GM12878 (cell line): ENCODE data around the gene SH2D7. TPM values are rescaled to one million over a fixed set of nuclear protein-coding genes. Genes with fewer than 3 reads are reported as not detected.

Source experiments
- ATAC-seq: fragments of 200-7000 bp; cut with Tn5 transposase; 3 replicates; pipeline ENCODE4 v1.9.1; 2020; ENCODE audit warnings: mild to moderate bottlenecking, moderate library complexity
- BruUV-seq: library from RNA; stranded (reverse); fragments of 400-500 nt; replicated peaks from 2 replicates; lab custom pipeline; 2021; lab: Mats Ljungman, UMichigan
- CTCF ChIA-PET: fragments of 300-600 bp; sonication (Branson Sonifier 250); formaldehyde crosslinking; extraction: SDS; loops from one replicate; lab custom pipeline; 2021; ENCODE audit warnings: inconsistent platforms; lab: Yijun Ruan, JAX
- POLR2A ChIA-PET: fragments of 350-600 bp; formaldehyde crosslinking; extraction: SDS; loops from one replicate; lab custom pipeline; 2021; ENCODE audit warnings: inconsistent platforms; lab: Charles Lee
- RAD21 ChIA-PET: fragments of 300-600 bp; sonication (Branson Sonifier 250); formaldehyde crosslinking; loops from one replicate; lab custom pipeline; 2023; ENCODE audit warnings: antibody characterized with exemption; ENCODE audit not compliant: unreplicated experiment; lab: Charles Lee
- SMC1A ChIA-PET: fragments of 300-600 bp; sonication (Branson Sonifier 250); formaldehyde crosslinking; loops from one replicate; lab custom pipeline; 2023; ENCODE audit not compliant: unreplicated experiment, uncharacterized antibody; lab: Charles Lee
- DNase-seq: peaks from one replicate; pipeline ENCODE4 v3.0.0-alpha.2; 2011; ENCODE audit warnings: low read depth, low spot score
- FAIRE-seq: peaks from 3 replicates; lab custom pipeline; 2011; peaks lifted over from hg19 to GRCh38; lab: Jason Lieb, UNC
- H2AFZ ChIP-seq: 2 replicates; pipeline ENCODE4 v1.6.0; 2011; ENCODE audit warnings: low read depth, low read length, control low read depth; ENCODE audit not compliant: control insufficient read depth
- H3K27ac ChIP-seq: 2 replicates; pipeline ENCODE4 v1.5.1; 2011; ENCODE audit warnings: control low read depth; ENCODE audit not compliant: control insufficient read depth, insufficient read depth
- H3K27me3 ChIP-seq, 2 experiments: replicated peaks in 1 of 2; 2 replicates each; pipeline versions ENCODE4 v1.6.0 to v1.6.1; 2011; ENCODE audit warnings: low read length in 1 of 2; ENCODE audit not compliant: control insufficient read depth in 2 of 2, insufficient read depth in 2 of 2
- H3K36me3 ChIP-seq, 2 experiments: 2 replicates each; pipeline ENCODE4 v1.5.1; 2011; ENCODE audit warnings: low read length in 1 of 2; ENCODE audit not compliant: control insufficient read depth in 2 of 2, insufficient read depth in 2 of 2
- H3K4me1 ChIP-seq: 2 replicates; pipeline ENCODE4 v1.6.1; 2011; ENCODE audit warnings: mild to moderate bottlenecking, low read length, moderate library complexity, mixed read lengths; ENCODE audit not compliant: control insufficient read depth, insufficient read depth
- H3K4me2 ChIP-seq: 2 replicates; pipeline ENCODE4 v1.6.0; 2011; ENCODE audit warnings: control low read depth; ENCODE audit not compliant: control insufficient read depth, insufficient read depth
- H3K4me3 ChIP-seq: fragments of 200-600 bp; sonication (generic); 2 replicates; pipeline ENCODE4 v1.5.1; 2016
- H3K79me2 ChIP-seq: 2 replicates; pipeline ENCODE4 v1.6.0; 2011; ENCODE audit warnings: low read length; ENCODE audit not compliant: control insufficient read depth, insufficient read depth
- H3K9ac ChIP-seq: 2 replicates; pipeline ENCODE4 v1.8.0; 2011; ENCODE audit warnings: low read length, control low read depth, mixed read lengths; ENCODE audit not compliant: control insufficient read depth, insufficient read depth
- H3K9me3 ChIP-seq: replicated peaks from 3 replicates; pipeline ENCODE4 v1.5.1; 2011; ENCODE audit warnings: mild to moderate bottlenecking, low read length; ENCODE audit not compliant: control insufficient read depth, insufficient read depth
- H4K20me1 ChIP-seq: 2 replicates; pipeline ENCODE4 v1.6.0; 2011; ENCODE audit not compliant: control insufficient read depth, insufficient read depth
- BACH1 ChIP-seq: fragments of 450-650 bp; IDR thresholded peaks from 2 replicates; pipeline ENCODE4 v1.6.1; 2017; ENCODE audit warnings: mild to moderate bottlenecking, borderline replicate concordance
- CREB1 ChIP-seq: IDR thresholded peaks from 2 replicates; pipeline ENCODE4 v1.6.1; 2012; ENCODE audit warnings: low read depth, mild to moderate bottlenecking, inconsistent platforms
- MTA3 ChIP-seq: IDR thresholded peaks from 2 replicates; pipeline ENCODE4 v1.6.1; 2012; ENCODE audit warnings: low read length, inconsistent platforms, borderline replicate concordance
- SUPT20H ChIP-seq: IDR thresholded peaks from 2 replicates; pipeline ENCODE4 v1.6.1; 2011; ENCODE audit warnings: low read depth, mild to moderate bottlenecking, low read length, moderate library complexity, borderline replicate concordance; ENCODE audit not compliant: control insufficient read depth
- WGBS: methylation state at CpG from one replicate; pipeline ENCODE4 v1.1.6; 2016; ENCODE audit warnings: low lambda C conversion rate; ENCODE audit not compliant: insufficient replicate concordance, insufficient coverage; ENCODE audit errors: missing lambda C conversion rate; 5-methylcytosine and 5-hydroxymethylcytosine counted together
- in situ Hi-C: fragments of 300-500 bp; cut with MboI; formaldehyde crosslinking; loops from 9 replicates; pipeline ENCODE4 v1.14.3; 2018; ENCODE audit warnings: mixed read lengths
- intact Hi-C: fragments of 100-400 bp; cut with micrococcal nuclease; formaldehyde crosslinking; loops from one replicate; pipeline ENCODE4 v1.14.2; 2022; ENCODE audit not compliant: unreplicated experiment
- polyA plus RNA-seq, 11 experiments: library from polyadenylated mRNA; depleted of rRNA in 4 of 11; unstranded in 6 of 11; stranded (reverse) in 5 of 11; fragments of >200 nt; fragmentation: Nextera tagmentation in 4 of 11; fragmentation: Illumina TruSeq in 1 of 11; extraction: Ambion mirVana in 4 of 11; extraction: Trizol in 1 of 11; gene quantifications; 1 replicate in 1 of 11; 2 replicates in 10 of 11; pipeline versions ENCODE4 v1.2.1 to v1.2.3, GENCODE V29; 2011 to 2016; ENCODE audit warnings: inconsistent platforms in 2 of 11, missing spikeins in 2 of 11, low read depth in 1 of 11
- total RNA-seq, 4 experiments: library from RNA; depleted of rRNA in 3 of 4; stranded (reverse); fragments of >200 nt in 3 of 4; fragmentation: Illumina TruSeq in 1 of 4; extraction: Trizol in 1 of 4; gene quantifications; 2 replicates each; pipeline versions ENCODE4 v1.2.1 to v1.2.3, GENCODE V29; 2013 to 2021
- TF ChIP-seq, protein P1 (sequence below): fragments of 450-650 bp; IDR thresholded peaks from 2 replicates; pipeline ENCODE4 v1.6.1; 2017; ENCODE audit warnings: mild to moderate bottlenecking, low read depth, inconsistent platforms; ENCODE audit not compliant: poor library complexity, severe bottlenecking
- TF ChIP-seq, protein P2 (sequence below): IDR thresholded peaks from 2 replicates; pipeline ENCODE4 v1.6.1; 2011; ENCODE audit warnings: low read depth, mild to moderate bottlenecking, low read length, moderate library complexity, borderline replicate concordance; ENCODE audit errors: extremely low read depth
- TF ChIP-seq, protein P3 (sequence below), 3 experiments: IDR thresholded peaks in 2 of 3; conservative IDR thresholded peaks in 1 of 3; 2 replicates each; pipeline ENCODE4 v1.5.1; 2011; ENCODE audit warnings: low read depth in 3 of 3, low read length in 3 of 3, mild to moderate bottlenecking in 3 of 3, control low read depth in 2 of 3, moderate library complexity in 2 of 3, inconsistent platforms in 1 of 3, mixed read lengths in 1 of 3; ENCODE audit not compliant: control insufficient read depth in 2 of 3, insufficient read depth in 1 of 3; ENCODE audit errors: extremely low read depth in 1 of 3

SH2D7 gene
- total and polyA plus RNA-seq, 10 of the 15 experiments (the other 5 are each of a cell fraction or from before 2014, with no cell fraction given), result 0.04 to 0.06 TPM; not detected in 8

DNA sequence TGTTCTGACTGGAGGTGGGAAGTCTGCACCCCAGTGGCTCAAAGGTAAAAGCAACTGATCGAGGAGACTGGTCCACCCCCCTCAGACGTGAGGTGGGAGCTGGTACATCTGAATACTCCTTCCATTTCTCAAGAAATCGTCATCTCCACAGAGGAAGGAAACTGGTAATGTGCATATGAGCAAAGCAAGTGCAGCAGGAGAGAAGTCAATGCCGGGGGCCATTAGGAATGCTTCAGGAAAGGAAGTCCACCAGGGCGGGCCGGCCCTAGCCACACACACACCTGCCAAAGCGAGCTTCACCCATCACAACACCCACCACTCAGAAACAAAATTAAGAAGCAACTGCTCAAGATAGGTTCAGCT is 23.3 kb upstream of the SH2D7 start (continued):
- TF ChIP-seq, protein P1, sequence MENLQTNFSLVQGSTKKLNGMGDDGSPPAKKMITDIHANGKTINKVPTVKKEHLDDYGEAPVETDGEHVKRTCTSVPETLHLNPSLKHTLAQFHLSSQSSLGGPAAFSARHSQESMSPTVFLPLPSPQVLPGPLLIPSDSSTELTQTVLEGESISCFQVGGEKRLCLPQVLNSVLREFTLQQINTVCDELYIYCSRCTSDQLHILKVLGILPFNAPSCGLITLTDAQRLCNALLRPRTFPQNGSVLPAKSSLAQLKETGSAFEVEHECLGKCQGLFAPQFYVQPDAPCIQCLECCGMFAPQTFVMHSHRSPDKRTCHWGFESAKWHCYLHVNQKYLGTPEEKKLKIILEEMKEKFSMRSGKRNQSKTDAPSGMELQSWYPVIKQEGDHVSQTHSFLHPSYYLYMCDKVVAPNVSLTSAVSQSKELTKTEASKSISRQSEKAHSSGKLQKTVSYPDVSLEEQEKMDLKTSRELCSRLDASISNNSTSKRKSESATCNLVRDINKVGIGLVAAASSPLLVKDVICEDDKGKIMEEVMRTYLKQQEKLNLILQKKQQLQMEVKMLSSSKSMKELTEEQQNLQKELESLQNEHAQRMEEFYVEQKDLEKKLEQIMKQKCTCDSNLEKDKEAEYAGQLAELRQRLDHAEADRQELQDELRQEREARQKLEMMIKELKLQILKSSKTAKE, result no peak
- TF ChIP-seq CREB1, result 0 out of 2 replicates have a peak, but pooled peaks have one; percentile 10
- TF ChIP-seq BACH1, result 0 out of 2 replicates have a peak, but pooled peaks have one; percentile 7
- TF ChIP-seq SUPT20H, result no peak
- TF ChIP-seq, all 136 proteins: peak for 8

DNA sequence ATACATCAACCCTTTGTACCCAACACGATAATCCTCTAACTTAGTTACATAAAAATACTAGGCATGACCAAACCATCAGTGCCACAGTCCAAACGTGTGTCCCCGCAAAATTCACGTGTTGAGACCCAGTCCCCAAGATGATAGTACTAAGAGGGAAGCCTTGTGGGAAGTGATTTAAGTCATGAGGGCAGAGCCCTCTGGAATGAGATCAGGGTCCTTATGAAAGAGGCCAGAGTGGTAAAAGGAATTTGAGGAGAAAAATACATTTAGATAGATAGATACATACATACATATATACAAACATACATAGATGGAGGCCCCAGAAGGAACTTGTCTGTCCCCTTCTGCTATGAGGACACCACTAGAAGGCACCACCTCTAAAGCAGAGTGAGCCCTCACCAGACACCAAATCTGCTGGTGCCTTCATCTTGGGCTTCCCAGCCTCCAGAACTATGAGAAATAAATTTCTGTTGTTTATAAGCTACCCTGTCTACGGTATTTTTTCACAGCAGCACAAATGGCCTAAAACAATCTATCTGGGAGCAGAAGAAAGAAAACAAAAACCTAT is 22.8 kb upstream of the SH2D7 start:
- H3K9me3 ChIP-seq, result no peaks in the 10 kb centered on the region
- no TSS peak for BruUV-seq
- POLR2A ChIA-PET, result interaction anchor here (0.8 to 6.8 kb wide), 9 partner anchors 9 to 80 kb away, joined by 3 to 79 read pairs (median 5); partner anchors contain the start of gene IDH3A
- DNase-seq (no peak), ATAC-seq (peak; percentile 11; the same call in 1 of the 3 replicates), FAIRE-seq (no peak)
- intact Hi-C loops, result loop anchor here (2.0 to 5.0 kb wide), 5 partner anchors 35 to 102 kb away; no protein-coding TSS in a partner anchor
- H3K4me1 ChIP-seq, result peaks cover 51% of the 10 kb centered on the region
- peak overlapping the region; percentile 89 for H3K27ac ChIP-seq
- WGBS, result 8% methylated on average over 5 of the region's 5 CpGs
- RAD21 ChIA-PET, result interaction anchor here (0.8 to 9.2 kb wide), 17 partner anchors 10 to 105 kb away, joined by 3 to 170 read pairs (median 9); no protein-coding TSS in a partner anchor
- CTCF ChIA-PET, result interaction anchor here (0.6 to 13.4 kb wide), 22 partner anchors 10 to 130 kb away, joined by 3 to 191 read pairs (median 6); no protein-coding TSS in a partner anchor
- in situ Hi-C loops, result no loop called here
- H2AFZ ChIP-seq, result no peak overlapping the region
- peak overlapping the region; percentile 50 for H3K4me3 ChIP-seq
- SMC1A ChIA-PET, result interaction anchor here (1.0 to 12.0 kb wide), 19 partner anchors 7 to 105 kb away, joined by 3 to 305 read pairs (median 7); no protein-coding TSS in a partner anchor
- no peaks in the 10 kb centered on the region for H3K27me3 ChIP-seq
- H3K4me2 ChIP-seq, result peak overlapping the region; percentile 93
- peak overlapping the region; percentile 57 for H3K9ac ChIP-seq
- TF ChIP-seq, protein P2, sequence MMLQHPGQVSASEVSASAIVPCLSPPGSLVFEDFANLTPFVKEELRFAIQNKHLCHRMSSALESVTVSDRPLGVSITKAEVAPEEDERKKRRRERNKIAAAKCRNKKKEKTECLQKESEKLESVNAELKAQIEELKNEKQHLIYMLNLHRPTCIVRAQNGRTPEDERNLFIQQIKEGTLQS, result no peak
- TF ChIP-seq, protein P3, sequence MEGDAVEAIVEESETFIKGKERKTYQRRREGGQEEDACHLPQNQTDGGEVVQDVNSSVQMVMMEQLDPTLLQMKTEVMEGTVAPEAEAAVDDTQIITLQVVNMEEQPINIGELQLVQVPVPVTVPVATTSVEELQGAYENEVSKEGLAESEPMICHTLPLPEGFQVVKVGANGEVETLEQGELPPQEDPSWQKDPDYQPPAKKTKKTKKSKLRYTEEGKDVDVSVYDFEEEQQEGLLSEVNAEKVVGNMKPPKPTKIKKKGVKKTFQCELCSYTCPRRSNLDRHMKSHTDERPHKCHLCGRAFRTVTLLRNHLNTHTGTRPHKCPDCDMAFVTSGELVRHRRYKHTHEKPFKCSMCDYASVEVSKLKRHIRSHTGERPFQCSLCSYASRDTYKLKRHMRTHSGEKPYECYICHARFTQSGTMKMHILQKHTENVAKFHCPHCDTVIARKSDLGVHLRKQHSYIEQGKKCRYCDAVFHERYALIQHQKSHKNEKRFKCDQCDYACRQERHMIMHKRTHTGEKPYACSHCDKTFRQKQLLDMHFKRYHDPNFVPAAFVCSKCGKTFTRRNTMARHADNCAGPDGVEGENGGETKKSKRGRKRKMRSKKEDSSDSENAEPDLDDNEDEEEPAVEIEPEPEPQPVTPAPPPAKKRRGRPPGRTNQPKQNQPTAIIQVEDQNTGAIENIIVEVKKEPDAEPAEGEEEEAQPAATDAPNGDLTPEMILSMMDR (IDR thresholded peaks at IDR 0.05 in 2 of 3, conservative IDR thresholded peaks at IDR 0.05 in 1 of 3; ENCODE audit: control insufficient read depth in 2 of 3, extremely low read depth in 1 of 3, insufficient read depth in 1 of 3, low read depth in 3 of 3, low read length in 3 of 3), result peak in 1 of 3 experiments; percentile 14; a peak in 1 of 6 replicates
- 0 out of 2 replicates have a peak, but pooled peaks have one; percentile 11 for TF ChIP-seq MTA3
- no peaks in the 10 kb centered on the region for H4K20me1 ChIP-seq
- 0 out of 4 replicates have a peak, but pooled peaks cover 0 to 3% of the 10 kb centered on the region in 2 experiments for H3K36me3 ChIP-seq
- peaks cover 79% of the 10 kb centered on the region for H3K79me2 ChIP-seq
